Kidney epithelial cell (primary cell): Measurements from ENCODE around the gene TRPV5. TPM values are rescaled to one million over a fixed set of nuclear protein-coding genes. Genes with fewer than 3 reads are reported as not detected.

Experiments
- DNase-seq: peaks from one replicate; pipeline ENCODE4 v3.0.0-alpha.2; 2010; ENCODE audit warnings: low read depth
- H3K27me3 ChIP-seq: 2 replicates; pipeline ENCODE4 v1.6.0; 2011; ENCODE audit warnings: low read length; ENCODE audit not compliant: control insufficient read depth, insufficient read depth
- H3K36me3 ChIP-seq: 2 replicates; pipeline ENCODE4 v1.5.1; 2011; ENCODE audit warnings: low read length; ENCODE audit not compliant: control insufficient read depth, insufficient read depth
- H3K4me3 ChIP-seq: 2 replicates; pipeline ENCODE4 v1.5.1; 2011; ENCODE audit warnings: low read depth, mild to moderate bottlenecking, control low read depth, low read length
- CTCF ChIP-seq: IDR thresholded peaks from 2 replicates; pipeline ENCODE4 v1.5.1; 2011; ENCODE audit warnings: mild to moderate bottlenecking, moderate library complexity, low read length, control low read depth, inconsistent platforms; ENCODE audit not compliant: insufficient read depth, poor library complexity, severe bottlenecking
- total RNA-seq: library from RNA; depleted of rRNA; stranded (reverse); fragments of >200 nt; gene quantifications from 2 replicates; pipeline ENCODE4 v1.2.3, GENCODE V29; 2015

TRPV5 gene
- total RNA-seq, 1 donor from 2014 or later, result not detected

- H3K36me3 ChIP-seq, result no peaks in the 10 kb centered on the region
- no peaks in the 10 kb centered on the region for H3K27me3 ChIP-seq
Measured at GRCh38 chr7:142873871-142874270, 59.7 kb downstream of the TRPV5 start.

GRCh38 chr7:142873281-142873784 lies 60.2 kb downstream of the TRPV5 start:
- H3K27me3 ChIP-seq, result no peaks in the 10 kb centered on the region
- TF ChIP-seq CTCF, result peak; percentile 46
- no peak for DNase-seq
- no peaks in the 10 kb centered on the region for H3K36me3 ChIP-seq
- no peak overlapping the region for H3K4me3 ChIP-seq

More at GRCh38 chr7:142873871-142874270, 59.7 kb downstream of the TRPV5 start:
- DNase-seq, result no peak
- TF ChIP-seq CTCF, result no peak
- H3K4me3 ChIP-seq, result no peak overlapping the region

GRCh38 chr7:142872106-142872675 lies 61.4 kb downstream of the TRPV5 start:
- H3K4me3 ChIP-seq, result no peak overlapping the region
- TF ChIP-seq CTCF, result no peak
- H3K27me3 ChIP-seq, result no peaks in the 10 kb centered on the region
- DNase-seq, result no peak
- H3K36me3 ChIP-seq, result no peaks in the 10 kb centered on the region

- Histone ChIP-seq H3K27me3 (no peaks in the 10 kb centered on the region), H3K36me3 (no peaks in the 10 kb centered on the region), H3K4me3 (no peak overlapping the region)
- no peak for TF ChIP-seq CTCF
- no peak for DNase-seq
Measured at GRCh38 chr7:142871260-142872105, 62.1 kb downstream of the TRPV5 start.

GRCh38 chr7:142870566-142871259 lies 62.8 kb downstream of the TRPV5 start:
- DNase-seq, result no peak
- Histone ChIP-seq H3K27me3 (no peaks in the 10 kb centered on the region), H3K36me3 (no peaks in the 10 kb centered on the region), H3K4me3 (no peak overlapping the region)
- no peak for TF ChIP-seq CTCF
